Stimulated activated CD8-positive, alpha-beta memory T cell treated with anti-CD3 and anti-CD28 coated beads, Interleukin-15, amount 100 ng/mL, for 1 hour (primary cell): ENCODE results near the gene TRAPPC14.

ENCODE experiments used
- DNase-seq: peaks from one replicate; pipeline ENCODE4 v3.0.0-alpha.2; 2020; ENCODE audit warnings: low read depth

The TRAPPC14 gene

DNA sequence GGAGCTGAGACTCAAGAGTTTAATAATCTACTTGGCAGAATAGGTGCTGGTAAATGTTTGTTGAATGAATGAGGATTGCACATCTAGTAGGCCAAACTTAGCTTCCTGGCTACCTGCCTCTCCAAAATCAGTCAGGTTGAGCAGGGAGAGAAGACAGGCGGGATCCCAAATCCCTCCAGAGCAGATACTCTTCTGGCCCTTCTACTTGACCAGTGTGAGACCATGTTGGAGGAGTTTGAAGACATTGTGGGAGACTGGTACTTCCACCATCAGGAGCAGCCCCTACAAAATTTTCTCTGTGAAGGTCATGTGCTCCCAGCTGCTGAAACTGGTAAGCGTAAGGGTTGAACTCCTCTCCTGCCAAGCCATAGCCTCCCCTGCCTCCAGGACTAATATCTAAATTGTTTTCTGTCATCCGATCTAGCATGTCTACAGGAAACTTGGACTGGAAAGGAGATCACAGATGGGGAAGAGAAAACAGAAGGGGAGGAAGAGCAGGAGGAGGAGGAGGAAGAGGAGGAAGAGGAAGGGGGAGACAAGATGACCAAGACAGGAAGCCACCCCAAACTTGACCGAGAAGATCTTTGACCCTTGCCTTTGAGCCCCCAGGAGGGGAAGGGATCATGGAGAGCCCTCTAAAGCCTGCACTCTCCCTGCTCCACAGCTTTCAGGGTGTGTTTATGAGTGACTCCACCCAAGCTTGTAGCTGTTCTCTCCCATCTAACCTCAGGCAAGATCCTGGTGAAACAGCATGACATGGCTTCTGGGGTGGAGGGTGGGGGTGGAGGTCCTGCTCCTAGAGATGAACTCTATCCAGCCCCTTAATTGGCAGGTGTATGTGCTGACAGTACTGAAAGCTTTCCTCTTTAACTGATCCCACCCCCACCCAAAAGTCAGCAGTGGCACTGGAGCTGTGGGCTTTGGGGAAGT, 34.0 kb downstream of the TRAPPC14 start:
- DNase-seq = no peak

DNA sequence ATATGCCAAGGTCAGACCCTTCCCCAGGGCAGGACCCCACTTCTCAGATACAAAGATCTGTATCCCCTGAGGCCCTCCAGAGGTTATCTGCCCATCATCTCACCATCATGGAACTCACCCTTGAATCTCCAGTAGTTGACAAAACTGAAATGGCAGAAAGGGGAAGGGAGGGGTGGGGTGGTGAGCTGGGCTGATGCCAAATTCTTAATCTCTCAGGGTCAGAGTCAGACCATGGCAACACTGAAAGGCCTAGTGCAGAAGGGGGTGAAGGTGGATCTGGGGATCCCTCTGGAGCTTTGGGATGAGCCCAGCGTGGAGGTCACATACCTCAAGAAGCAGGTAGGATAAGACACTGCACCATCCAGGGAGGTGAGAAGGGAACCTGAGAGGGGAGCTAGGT, 36.0 kb downstream of the TRAPPC14 start:
- no peak for DNase-seq

DNA sequence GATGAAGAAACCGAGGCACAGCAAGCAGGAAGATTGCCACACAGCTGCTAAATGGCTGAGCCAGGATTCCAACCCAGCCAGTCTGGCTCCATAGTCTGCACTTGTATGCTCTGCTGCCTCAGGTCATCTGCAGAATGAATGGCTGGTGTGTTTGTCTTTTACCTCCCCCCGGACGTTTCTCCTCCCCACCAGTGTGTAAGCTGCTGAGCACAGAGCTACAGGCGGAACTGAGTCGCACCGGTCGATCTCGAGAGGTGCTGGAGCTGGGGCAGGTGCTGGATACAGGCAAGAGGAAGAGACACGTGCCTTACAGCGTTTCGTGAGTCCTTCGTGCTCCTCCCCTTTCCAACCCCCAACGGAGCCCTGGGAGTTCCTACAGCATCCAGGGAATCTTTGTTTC, 36.5 kb downstream of the TRAPPC14 start:
- no peak for DNase-seq

DNA sequence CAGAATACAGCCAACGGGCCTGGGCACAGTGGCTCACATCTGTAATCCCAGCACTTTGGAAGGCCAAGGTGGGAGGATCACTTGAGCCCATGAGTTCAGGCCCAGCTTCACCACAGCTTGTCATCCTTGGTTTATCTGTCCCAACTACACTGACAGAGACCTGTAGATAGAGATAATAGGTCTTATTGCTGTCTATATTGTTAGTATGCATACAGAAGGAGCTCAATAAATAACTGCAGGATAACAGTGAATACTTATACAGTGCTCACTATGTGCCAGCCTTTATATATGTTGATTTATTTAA, 37.8 kb downstream of the TRAPPC14 start:
- DNase-seq = no peak

DNA sequence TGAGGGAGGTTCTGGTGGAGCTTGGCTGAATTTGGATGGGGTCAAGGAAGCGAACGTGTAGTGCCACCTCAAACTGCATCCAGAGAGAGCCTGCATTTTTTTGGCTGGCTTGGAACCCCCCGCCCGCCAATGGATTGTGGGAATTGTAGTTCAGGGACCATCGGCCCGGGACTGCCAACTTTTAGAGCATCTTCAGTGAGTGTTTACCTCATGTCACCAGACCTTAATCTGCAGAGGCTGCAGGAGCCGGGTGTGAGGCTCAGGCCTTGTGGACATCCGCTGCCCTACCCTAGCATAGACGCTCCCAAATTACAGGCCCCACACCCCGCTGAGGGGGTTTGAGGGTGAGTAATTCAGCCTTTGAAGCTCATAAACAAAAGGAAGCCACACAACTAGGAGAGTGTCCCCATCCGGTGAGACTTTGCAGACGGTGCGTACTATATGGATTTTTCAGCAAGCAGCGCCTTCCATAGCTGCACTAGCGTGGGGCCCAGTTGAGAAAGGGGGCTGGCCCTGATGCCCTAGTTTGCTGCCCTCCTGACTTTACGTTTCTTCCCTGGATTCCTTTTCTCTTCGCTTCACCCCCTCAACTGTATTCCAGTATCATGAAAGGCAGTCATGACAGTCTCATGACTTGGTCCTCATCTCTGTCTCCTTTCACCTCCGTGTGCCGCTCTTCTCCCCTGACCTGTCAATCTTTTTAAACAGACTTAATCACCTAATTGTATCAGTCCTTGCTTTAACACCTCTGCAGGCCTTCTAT, 38.4 kb downstream of the TRAPPC14 start:
- peak; percentile 56 for DNase-seq

DNA sequence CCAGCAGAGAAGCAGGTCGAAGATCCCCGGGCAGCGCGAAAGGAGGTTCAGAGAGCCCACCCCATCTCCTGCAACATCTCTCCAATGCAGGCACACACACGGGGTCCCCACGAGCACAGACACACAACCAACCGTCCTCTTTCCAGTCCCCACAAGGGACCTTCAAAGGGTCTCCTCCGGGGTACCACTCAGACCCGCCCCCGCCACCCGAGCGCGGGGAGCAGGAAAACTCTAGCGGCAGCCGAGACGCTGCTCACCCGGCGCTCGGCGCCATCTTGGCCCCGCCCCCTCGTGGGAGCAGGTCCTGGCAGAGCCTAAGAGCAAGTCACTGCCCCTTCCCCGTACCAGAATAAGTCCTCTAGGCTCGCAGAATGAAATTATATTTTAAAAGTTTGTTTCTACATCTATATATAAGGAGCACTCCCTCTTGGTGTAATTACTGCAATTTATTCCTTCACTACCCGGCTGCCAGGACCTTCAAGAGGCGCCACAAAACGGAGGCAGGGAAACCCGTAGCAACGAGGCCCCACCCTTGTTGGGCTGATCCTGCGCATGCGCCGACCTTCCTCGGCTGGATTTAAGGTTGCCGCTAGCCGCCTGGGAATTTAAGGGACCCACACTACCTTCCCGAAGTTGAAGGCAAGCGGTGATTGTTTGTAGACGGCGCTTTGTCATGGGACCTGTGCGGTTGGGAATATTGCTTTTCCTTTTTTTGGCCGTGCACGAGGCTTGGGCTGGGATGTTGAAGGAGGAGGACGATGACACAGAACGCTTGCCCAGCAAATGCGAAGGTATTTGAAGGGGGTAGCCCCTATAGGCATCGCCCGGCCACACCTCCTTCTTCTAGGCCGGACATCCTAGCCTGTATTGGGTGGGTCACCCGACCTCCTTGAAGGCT, 39.2 kb downstream of the TRAPPC14 start, which contains the start of the genes CNPY4 and TAF6:
TSS of gene CNPY4 (plus strand) at position 563 of the 898 bp plus-strand sequence. CDS start at position 674, 111 bp downstream.
TSS of gene TAF6 (minus strand) at position 287 of the 898 bp plus-strand sequence. CDS start 5,149 bp downstream, outside the sequence.
- DNase-seq = peak; percentile 91

DNA sequence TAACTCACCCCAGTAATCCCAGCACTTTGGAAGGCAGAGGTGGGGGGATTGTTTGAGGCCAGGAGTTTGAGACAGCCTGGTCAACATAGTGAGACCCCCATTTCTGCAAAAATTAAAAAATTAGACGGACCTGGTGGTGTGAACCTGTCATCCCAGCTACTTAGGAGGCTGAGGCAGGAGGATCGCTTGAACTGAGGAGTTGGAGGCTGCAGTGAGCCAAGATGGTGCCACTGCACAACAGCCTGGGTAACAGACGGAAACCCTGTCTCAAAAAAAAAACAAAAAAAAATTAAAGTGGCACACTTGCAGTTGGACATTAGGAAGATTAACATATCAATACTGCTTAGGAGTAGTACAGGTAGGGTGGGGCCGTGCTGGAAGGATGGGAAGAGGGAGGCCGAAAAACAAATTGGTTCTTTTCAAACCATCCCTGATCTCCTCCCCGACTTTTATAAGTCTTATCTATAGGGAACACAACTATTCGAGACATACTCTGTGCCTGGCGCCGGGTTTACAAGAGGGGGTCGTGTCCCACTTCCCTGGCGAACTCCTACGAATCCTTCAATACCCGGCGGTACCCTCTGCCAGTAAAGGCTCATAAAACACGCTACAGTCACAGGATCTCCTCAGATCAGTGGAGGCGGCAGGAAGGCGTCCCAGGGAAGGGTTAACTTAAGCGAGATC, 40.0 kb downstream of the TRAPPC14 start:
- no peak for DNase-seq

DNA sequence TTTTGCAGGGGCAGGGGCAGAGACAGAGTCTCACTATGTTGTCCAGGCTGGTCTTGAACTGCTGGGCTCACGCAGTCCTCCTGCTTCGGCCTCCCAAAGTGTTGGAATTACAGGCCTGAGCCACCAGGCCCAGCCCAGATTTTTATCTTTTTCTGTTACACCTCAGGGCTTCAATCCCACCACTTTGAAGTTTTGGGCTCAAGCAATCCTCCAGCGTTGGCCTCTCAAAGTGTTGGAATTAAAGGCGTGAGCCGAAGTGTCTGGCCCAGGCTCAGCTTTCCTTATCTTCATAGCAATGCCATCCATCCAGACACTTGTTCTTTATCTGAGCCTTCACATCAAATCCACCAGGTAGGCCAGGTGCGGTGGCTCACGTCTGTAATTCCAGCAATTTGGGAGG, 43.5 kb downstream of the TRAPPC14 start:
- no peak for DNase-seq

DNA sequence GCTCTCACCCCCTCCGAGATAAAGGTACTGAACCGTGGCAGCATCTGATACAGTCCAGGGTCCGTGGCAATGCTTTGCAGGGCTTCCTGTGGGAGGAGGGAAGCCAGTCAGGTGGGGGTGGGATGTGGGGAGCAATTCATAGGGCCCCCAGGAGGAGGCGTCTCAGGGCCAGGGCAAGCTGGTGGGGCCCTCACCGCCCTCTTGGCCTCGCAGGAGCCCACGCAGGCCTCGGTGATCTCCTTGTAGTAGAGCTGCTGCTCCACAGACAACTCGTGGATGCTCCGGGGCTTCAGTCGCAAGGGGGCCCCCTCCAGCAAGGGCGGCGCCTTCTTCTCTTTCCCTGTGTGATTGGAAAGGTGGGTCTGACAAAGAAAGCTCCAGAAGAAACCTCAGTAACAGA, 46.6 kb downstream of the TRAPPC14 start:
- DNase-seq = no peak

DNA sequence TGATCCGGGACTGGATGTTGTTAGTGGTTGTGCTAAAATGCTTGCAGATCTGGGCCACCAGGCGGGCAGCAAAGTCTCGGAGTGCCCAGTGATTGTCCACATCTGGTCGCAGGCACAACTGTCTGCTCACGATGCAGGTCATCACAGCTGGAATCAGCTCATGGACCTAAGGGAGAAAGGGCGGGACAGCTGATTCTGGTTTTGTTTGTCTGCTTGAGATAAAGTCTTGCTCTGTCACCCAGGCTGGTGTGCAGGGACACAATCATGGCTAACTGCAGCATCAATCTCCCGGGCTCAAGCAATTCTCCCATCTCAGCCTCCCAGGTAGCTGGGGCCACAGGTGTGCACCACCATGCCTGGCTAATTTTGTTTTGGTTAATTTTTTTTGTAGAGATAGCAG, 47.4 kb downstream of the TRAPPC14 start:
- no peak for DNase-seq

DNA sequence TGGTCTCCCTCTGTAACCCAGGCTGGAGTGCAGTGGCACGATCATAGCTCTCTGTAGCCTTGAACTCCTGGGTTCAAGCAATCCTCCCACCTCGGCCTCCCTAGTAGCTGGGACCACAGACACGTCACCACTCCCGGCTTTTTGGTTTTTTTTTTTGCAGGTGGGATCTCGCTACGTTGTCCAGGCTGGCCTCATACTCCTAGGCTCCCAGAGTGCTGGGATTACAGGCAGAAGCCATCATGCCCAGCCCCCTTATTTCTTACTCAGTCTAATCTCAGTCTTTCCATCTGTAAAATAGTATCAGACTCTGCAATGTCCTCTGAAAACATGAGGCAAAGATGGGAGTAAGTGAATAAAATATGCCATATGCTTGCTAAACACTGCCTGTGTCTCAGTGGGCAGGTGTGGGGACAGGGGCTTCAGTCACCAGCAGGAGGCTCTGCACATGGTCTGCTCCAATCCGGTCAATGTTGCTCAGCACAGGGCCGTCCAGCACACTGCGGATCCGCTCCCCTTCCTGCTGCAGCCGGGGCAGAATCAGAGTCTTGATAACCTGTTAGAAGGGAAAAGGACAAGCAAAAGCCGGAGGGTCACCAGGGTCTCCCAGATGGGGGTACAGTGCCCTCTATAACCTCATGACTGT, 48.9 kb downstream of the TRAPPC14 start:
- DNase-seq = no peak

DNA sequence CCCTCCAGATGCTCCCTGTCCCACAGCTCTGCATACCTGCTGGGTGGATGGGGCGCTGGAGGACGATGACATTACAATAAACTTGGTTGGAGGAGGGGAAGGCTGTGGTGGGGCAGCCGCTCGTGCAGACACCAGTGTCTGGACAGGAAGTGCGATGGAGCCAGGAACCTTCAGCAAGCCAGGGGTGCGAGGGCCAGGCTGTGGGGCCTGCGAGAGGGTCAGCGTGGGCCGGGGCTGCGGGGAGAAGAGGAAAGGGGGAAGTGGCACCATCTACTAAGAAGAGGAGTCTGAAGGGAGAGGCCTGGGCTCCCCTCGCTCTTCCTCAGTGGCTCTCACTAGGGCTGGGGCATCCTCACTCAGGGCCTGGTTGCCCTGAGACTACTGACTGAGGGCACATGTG, 50.6 kb downstream of the TRAPPC14 start:
- no peak for DNase-seq

DNA sequence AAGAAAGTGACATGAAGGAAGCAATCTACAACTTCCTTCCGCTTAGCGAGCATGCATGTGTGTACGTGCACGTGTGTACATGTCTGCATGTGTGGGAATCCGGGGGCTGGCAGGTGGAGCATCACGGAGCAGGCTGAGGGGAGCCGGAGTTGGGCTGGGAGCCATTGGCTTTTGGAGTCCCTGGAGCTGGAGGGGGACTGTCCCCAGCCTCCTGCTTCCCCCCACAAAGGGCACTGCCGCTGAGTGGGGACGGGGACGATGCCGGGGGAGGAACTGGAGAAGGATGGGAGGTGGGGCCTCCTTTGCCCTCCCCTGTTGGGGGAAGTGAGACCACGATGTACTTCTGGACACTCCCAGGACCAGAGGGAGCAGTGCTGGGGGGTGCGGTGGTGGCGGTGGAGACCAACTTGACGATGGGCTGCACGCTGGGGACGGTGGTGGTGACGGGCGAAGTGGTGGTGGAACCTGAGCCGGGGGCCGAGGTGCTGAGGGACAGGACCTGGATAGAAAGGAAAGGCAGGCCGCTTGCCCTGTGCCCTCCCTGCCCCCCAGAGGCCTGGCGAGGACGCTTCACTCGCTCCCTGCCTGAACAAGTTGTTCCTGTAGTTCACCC, 51.3 kb downstream of the TRAPPC14 start:
- no peak for DNase-seq

DNA sequence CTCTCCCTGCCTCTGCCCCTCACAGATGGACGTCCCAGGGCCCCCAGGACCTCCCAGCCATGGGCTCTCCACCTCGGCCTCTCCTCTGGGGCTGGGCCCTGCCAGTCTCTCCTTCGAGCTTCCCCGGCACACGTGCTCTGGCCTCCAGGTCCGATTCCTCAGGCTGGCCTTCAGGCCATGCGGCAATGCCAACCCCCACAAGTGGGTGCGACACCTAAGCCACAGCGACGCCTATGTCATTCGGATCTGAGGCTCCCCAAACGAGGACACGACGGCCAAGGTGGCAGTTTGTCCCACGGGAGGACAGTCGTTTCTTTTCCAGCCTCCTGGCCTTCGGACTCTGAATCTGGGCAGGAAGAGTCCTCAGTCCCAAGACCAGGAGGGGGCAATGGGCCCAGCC, 51.9 kb downstream of the TRAPPC14 start:
- DNase-seq = no peak

DNA sequence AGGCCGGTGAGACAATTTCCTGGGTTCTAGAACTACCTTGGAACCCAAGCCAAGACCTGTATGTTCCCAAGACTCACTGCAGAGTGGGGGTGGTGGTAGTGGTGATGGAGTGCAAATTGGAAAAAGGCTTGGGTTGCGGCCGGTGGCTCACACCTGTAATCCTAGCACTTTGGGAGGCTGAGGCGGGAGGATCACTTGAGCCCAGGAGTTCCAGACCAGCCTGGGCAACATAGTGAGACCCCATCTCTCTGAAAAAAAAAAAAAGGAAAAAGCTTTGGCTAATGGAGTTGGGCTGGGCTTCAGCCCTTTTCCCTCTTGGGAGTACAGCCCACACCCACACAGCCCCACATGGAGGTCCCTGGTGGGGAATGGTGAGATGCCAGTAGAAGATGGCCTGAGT, 53.0 kb downstream of the TRAPPC14 start:
- DNase-seq = no peak
